ENCODE measurements around the gene SLC2A9. TPM values are rescaled to one million over a fixed set of nuclear protein-coding genes. Genes with fewer than 3 reads are reported as not detected.

SLC2A9 gene
- total and polyA plus RNA-seq, 2 of the 8 experiments (the other 6 are each of a cell fraction or from before 2014, with no cell fraction given), result 0.20 to 0.26 TPM

DNA sequence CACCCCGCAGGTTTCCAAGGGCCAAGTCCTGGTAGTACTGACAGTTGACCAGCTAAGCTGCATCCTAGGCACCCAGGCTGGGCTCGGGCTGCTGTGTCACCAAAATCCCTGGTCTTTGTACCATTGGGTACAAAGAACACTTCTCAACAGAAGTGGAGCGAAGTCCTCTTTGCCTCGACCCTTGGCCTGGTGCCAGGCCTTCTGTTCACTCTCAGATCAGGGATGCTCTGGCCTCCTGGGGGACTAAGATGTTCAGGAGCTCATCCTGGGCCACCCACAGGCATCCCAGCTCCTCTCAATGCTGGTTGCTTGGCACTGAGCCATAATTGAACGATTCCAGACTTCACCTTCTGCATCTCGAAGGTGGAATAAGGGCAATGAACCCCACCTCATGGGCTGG lies 13.8 kb upstream of the SLC2A9 start:
- no peak overlapping the region for H3K4me3 ChIP-seq (ENCODE audit: extremely low read depth in 1 of 4, insufficient read depth in 2 of 4, low read depth in 3 of 4, low read length in 4 of 4)
- no peaks in the 10 kb centered on the region for H3K36me3 ChIP-seq (ENCODE audit: control insufficient read depth in 2 of 4, insufficient read depth in 4 of 4, low read length in 3 of 4)
- H2BK120ac ChIP-seq (replicated peaks; ENCODE audit: low read depth, low read length), result no peak overlapping the region
- H2BK12ac ChIP-seq (ENCODE audit: low read depth, low read length), result no peak overlapping the region
- H2BK20ac ChIP-seq (ENCODE audit: low read length), result no peak overlapping the region
- H4K5ac ChIP-seq (ENCODE audit: insufficient read length, low read depth, low read length), result no peak overlapping the region
- POLR2A ChIA-PET (ENCODE audit: partially characterized antibody), result no interaction called here
- no peak for TF ChIP-seq BCL11A (IDR thresholded peaks at IDR 0.05; ENCODE audit: low read depth in 2 of 2, low read length in 2 of 2)
- TF ChIP-seq, protein P1, sequence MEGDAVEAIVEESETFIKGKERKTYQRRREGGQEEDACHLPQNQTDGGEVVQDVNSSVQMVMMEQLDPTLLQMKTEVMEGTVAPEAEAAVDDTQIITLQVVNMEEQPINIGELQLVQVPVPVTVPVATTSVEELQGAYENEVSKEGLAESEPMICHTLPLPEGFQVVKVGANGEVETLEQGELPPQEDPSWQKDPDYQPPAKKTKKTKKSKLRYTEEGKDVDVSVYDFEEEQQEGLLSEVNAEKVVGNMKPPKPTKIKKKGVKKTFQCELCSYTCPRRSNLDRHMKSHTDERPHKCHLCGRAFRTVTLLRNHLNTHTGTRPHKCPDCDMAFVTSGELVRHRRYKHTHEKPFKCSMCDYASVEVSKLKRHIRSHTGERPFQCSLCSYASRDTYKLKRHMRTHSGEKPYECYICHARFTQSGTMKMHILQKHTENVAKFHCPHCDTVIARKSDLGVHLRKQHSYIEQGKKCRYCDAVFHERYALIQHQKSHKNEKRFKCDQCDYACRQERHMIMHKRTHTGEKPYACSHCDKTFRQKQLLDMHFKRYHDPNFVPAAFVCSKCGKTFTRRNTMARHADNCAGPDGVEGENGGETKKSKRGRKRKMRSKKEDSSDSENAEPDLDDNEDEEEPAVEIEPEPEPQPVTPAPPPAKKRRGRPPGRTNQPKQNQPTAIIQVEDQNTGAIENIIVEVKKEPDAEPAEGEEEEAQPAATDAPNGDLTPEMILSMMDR (IDR thresholded peaks at IDR 0.05; ENCODE audit: control extremely low read depth in 1 of 3, insufficient read depth in 1 of 3, low read depth in 1 of 3, low read length in 3 of 3), result no peak
- TF ChIP-seq KDM1A (IDR thresholded peaks at IDR 0.05; ENCODE audit: borderline replicate concordance, low read length), result no peak
- TF ChIP-seq HDAC2 (IDR thresholded peaks at IDR 0.05; ENCODE audit: borderline replicate concordance in 1 of 2, low read depth in 2 of 2, low read length in 2 of 2), result no peak
- no peak for TF ChIP-seq YY1 (IDR thresholded peaks at IDR 0.05; ENCODE audit: low read depth, low read length)
- TF ChIP-seq, protein P2, sequence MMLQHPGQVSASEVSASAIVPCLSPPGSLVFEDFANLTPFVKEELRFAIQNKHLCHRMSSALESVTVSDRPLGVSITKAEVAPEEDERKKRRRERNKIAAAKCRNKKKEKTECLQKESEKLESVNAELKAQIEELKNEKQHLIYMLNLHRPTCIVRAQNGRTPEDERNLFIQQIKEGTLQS (IDR thresholded peaks at IDR 0.05; ENCODE audit: insufficient read depth, low read depth, low read length), result no peak
- no peak for TF ChIP-seq GABPA (IDR thresholded peaks at IDR 0.05; ENCODE audit: borderline replicate concordance, insufficient read depth, low read length)
- no peak for TF ChIP-seq POLR2AphosphoS5 (IDR thresholded peaks at IDR 0.05; ENCODE audit: low read depth, low read length)
- WGBS, 2 experiments (ENCODE audit: extremely low coverage in 1 of 2, insufficient coverage in 1 of 2, insufficient read length in 1 of 2, insufficient replicate concordance in 2 of 2, low coverage in 1 of 2, low lambda C conversion rate in 2 of 2, missing lambda C conversion rate in 1 of 2), result 93% methylated on average over 6 of the region's 6 CpGs; no CpG with 5 or more reads in 1 of the 2 experiments
- no peaks in the 10 kb centered on the region for H3K9me3 ChIP-seq (ENCODE audit: insufficient read depth in 2 of 2, low read depth in 1 of 2, low read length in 1 of 2)
- no peak overlapping the region for H3K4ac ChIP-seq (replicated peaks; ENCODE audit: insufficient read length, low read depth, low read length)
- H3K79me2 ChIP-seq (ENCODE audit: control insufficient read depth in 1 of 2, insufficient read depth in 2 of 2, low read length in 2 of 2), result no peaks in the 10 kb centered on the region
- no peaks in the 10 kb centered on the region for H4K20me1 ChIP-seq (replicated peaks in 1 of 2; ENCODE audit: control insufficient read depth in 1 of 2, insufficient read depth in 2 of 2, low read length in 2 of 2)
- no peak overlapping the region for H2AK5ac ChIP-seq (ENCODE audit: low read depth, low read length)
- no peaks in the 10 kb centered on the region; a peak in 1 of 7 replicates for H3K27me3 ChIP-seq (replicated peaks in 1 of 4; ENCODE audit: control insufficient read depth in 3 of 4, extremely low read depth in 1 of 4, insufficient read depth in 3 of 4, low read length in 3 of 4)
- no peaks in the 10 kb centered on the region for H3K23me2 ChIP-seq (ENCODE audit: low read depth, low read length)
- H3K27ac ChIP-seq (ENCODE audit: low read depth, low read length), result no peak overlapping the region
- no peak overlapping the region for H4K91ac ChIP-seq (replicated peaks; ENCODE audit: insufficient read length, low read length)
- no peak overlapping the region for H3K23ac ChIP-seq (ENCODE audit: insufficient read length)
- no peaks in the 10 kb centered on the region for H3K79me1 ChIP-seq (ENCODE audit: low read depth, low read length)
- H3K14ac ChIP-seq (ENCODE audit: insufficient read length), result no peak overlapping the region
- H3K4me2 ChIP-seq (ENCODE audit: insufficient read depth in 1 of 2, low read depth in 2 of 2, low read length in 2 of 2), result no peak overlapping the region
- DNase-seq (ENCODE audit: low read depth in 1 of 2, low spot score in 2 of 2) (no peak), FAIRE-seq (no peak)
- H3K9ac ChIP-seq (replicated peaks in 1 of 4; ENCODE audit: extremely low read depth in 1 of 4, low read depth in 3 of 4, low read length in 3 of 4), result no peak overlapping the region
- no peak overlapping the region for H2AFZ ChIP-seq (ENCODE audit: low read length)
- H2BK15ac ChIP-seq (ENCODE audit: low read length), result no peak overlapping the region
- H3K18ac ChIP-seq (ENCODE audit: extremely low read depth, low read length), result no peak overlapping the region
- no peak overlapping the region for H2BK5ac ChIP-seq (ENCODE audit: low read depth, low read length)
- no peak overlapping the region; the same call in 1 of the 2 replicates for H4K8ac ChIP-seq (ENCODE audit: extremely low read depth, insufficient read depth, low read length)
- CTCF ChIA-PET (ENCODE audit: partially characterized antibody), result interaction anchor here (0.9 to 6.4 kb wide), 4 partner anchors 15 to 30 kb away, joined by 3 to 29 read pairs (median 14); no protein-coding TSS in a partner anchor
- H3K4me1 ChIP-seq (replicated peaks in 1 of 4; ENCODE audit: control insufficient read depth in 3 of 4, insufficient read depth in 4 of 4, low read length in 3 of 4), result no peaks in the 10 kb centered on the region
- no peak overlapping the region for H3K56ac ChIP-seq (replicated peaks; ENCODE audit: insufficient read length, low read depth, low read length)
